Colonic mucosa (tissue), 4 donors: ENCODE results near the gene ACACA. TPM values are rescaled to one million over a fixed set of nuclear protein-coding genes. Genes with fewer than 3 reads are reported as not detected.

ENCODE experiments used
- DNase-seq: peaks from one replicate; pipeline ENCODE4 v3.0.0-alpha.2; 2020
- H3K27ac ChIP-seq: fragments of 200-600 bp; one replicate; pipeline ENCODE4 v1.8.0; 2021
- H3K27me3 ChIP-seq: fragments of 200-600 bp; one replicate; pipeline ENCODE4 v1.8.0; 2021
- H3K36me3 ChIP-seq: fragments of 200-600 bp; one replicate; pipeline ENCODE4 v1.8.0; 2021
- H3K4me1 ChIP-seq: fragments of 200-600 bp; one replicate; pipeline ENCODE4 v1.8.0; 2021; ENCODE audit warnings: mild to moderate bottlenecking
- H3K4me3 ChIP-seq: fragments of 200-600 bp; one replicate; pipeline ENCODE4 v1.8.0; 2021
- H3K9ac ChIP-seq, 2 donors: one replicate each; pipeline ENCODE4 v1.7.0; 2013; ENCODE audit warnings: control low read depth in 2 of 2, low read depth in 2 of 2, low read length in 2 of 2
- H3K9me3 ChIP-seq: fragments of 200-600 bp; one replicate; pipeline ENCODE4 v1.8.0; 2021
- intact Hi-C: fragments of 100-400 bp; cut with DNase I; formaldehyde crosslinking; loops from one replicate; pipeline ENCODE4 v1.14.1; 2022
- total RNA-seq, 2 donors: library from RNA; stranded (reverse); fragmentation: NEBNext Ultra II Directional in 1 of 2; extraction: Animal tissue kit (Norgen Biotek cat#: 25700) in 1 of 2; gene quantifications; one replicate each; pipeline ENCODE4 v1.2.1, GENCODE V29; 2021
- TF ChIP-seq, protein P1 (sequence below): fragments of 200-600 bp; IDR thresholded peaks from one replicate; pipeline ENCODE4 v1.8.0; 2022; ENCODE audit warnings: antibody characterized with exemption, mild to moderate bottlenecking
- donor health status: healthy.
- donor health status: DM: no; HTN: no; CAD: no.
- donor health status: DM: no; HTN: no; CAD: no.

Gene ACACA
- total RNA-seq, 2 donors from 2014 or later: 59.5 to 72.6 TPM

DNA sequence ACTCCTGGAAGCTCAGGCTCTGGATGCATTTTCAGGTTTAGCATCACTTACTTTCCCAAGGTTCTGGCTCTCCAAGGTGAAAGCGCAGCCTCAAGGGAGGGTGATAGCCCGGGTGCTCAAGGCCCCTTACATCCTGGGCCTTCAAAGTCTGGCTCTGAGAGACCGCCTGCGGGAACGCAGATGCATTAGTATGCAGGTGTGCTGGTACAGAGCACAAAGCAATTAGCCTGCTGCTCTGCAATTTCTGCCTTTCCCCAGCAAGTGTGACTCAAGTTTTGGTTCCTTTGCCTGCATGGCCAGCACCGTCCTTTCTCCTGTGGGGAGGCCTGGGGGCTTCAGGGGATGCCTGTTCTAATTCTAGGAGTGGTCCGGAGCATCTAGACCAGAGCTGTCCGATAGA, 341.7 kb downstream of the ACACA start:
- Histone ChIP-seq H3K9me3 (no peaks in the 10 kb centered on the region), H3K27me3 (no peaks in the 10 kb centered on the region), H3K9ac (no peak overlapping the region), H3K4me3 (no peak overlapping the region), H3K36me3 (no peaks in the 10 kb centered on the region), H3K27ac (no peak overlapping the region), H3K4me1 (peaks cover 7% of the 10 kb centered on the region)
- intact Hi-C loops: no loop called here
- TF ChIP-seq, protein P1, sequence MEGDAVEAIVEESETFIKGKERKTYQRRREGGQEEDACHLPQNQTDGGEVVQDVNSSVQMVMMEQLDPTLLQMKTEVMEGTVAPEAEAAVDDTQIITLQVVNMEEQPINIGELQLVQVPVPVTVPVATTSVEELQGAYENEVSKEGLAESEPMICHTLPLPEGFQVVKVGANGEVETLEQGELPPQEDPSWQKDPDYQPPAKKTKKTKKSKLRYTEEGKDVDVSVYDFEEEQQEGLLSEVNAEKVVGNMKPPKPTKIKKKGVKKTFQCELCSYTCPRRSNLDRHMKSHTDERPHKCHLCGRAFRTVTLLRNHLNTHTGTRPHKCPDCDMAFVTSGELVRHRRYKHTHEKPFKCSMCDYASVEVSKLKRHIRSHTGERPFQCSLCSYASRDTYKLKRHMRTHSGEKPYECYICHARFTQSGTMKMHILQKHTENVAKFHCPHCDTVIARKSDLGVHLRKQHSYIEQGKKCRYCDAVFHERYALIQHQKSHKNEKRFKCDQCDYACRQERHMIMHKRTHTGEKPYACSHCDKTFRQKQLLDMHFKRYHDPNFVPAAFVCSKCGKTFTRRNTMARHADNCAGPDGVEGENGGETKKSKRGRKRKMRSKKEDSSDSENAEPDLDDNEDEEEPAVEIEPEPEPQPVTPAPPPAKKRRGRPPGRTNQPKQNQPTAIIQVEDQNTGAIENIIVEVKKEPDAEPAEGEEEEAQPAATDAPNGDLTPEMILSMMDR: no peak
- no peak for DNase-seq

DNA sequence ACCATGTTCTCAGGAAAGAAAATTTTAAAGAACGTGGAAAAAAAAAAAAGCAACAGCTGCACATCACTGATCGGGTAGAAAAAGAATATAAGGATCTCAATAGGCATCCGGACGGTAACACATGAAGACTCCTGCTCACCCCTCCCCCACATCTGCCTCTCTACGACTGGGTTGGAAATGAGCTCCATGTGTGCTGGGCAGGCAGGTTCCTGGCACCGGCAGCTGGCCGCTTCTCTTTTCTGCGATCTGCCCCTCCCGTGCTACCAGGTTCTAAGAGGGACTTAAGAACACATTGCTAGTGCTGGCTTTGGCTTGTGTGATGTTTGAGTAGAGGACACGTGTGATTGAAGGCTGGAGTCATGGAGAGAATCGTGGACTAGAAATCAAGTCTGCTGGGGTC, 342.4 kb downstream of the ACACA start:
- no peak overlapping the region for H3K4me3 ChIP-seq
- no peaks in the 10 kb centered on the region for H3K36me3 ChIP-seq
- DNase-seq: no peak
- H3K9ac ChIP-seq: no peak overlapping the region
- no peak overlapping the region for H3K27ac ChIP-seq
- H3K9me3 ChIP-seq: no peaks in the 10 kb centered on the region
- TF ChIP-seq, protein P1: no peak
- intact Hi-C loops: no loop called here
- no peaks in the 10 kb centered on the region for H3K27me3 ChIP-seq
- peaks cover 7% of the 10 kb centered on the region for H3K4me1 ChIP-seq

DNA sequence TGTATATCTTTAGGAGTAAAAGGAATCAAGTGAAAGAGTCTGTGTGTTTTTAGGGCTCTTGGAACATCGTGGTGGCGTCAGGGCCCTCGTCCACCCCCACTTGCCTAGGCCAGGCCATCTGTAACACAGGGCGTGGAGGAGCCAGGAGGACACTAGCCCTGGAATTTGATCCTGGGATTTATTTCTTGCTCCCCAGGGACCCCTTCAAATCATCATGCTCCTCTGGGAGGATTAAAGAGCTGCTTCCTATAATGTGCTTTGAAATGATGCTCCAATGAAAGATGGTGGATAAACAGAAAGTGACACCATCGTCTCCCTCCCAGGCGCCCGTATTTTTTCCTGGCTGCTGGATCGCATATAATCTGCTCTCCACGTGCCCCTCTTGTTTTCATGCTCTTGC, 344.6 kb downstream of the ACACA start:
- Histone ChIP-seq H3K27me3 (no peaks in the 10 kb centered on the region), H3K36me3 (peaks cover 3% of the 10 kb centered on the region), H3K9me3 (no peaks in the 10 kb centered on the region), H3K4me3 (no peak overlapping the region), H3K27ac (no peak overlapping the region), H3K4me1 (no peaks in the 10 kb centered on the region), H3K9ac (no peak overlapping the region)
- DNase-seq: no peak
- TF ChIP-seq, protein P1: no peak
- intact Hi-C loops: no loop called here

DNA sequence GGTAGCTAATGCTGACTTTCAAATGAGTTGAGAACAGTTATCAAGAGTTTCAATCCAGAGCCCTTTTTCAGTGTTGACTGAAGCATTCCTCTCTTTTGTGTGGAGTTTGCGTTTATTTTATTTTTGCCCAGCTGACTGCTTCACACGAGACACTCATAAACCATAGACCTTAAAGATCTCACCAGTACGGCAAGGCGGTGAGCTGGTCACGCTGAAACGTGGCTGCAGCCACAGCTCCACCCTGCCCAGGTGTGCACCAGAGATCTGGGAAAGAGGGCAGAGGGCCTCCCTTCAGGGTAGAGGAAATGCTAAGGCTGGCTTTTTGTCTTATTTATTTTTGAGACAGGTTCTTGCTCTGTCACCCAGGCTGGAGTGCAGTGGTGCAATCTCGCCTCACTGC, 345.7 kb downstream of the ACACA start:
- Histone ChIP-seq H3K4me1 (no peaks in the 10 kb centered on the region), H3K36me3 (peaks cover 3% of the 10 kb centered on the region), H3K27ac (no peak overlapping the region), H3K27me3 (no peaks in the 10 kb centered on the region), H3K9ac (no peak overlapping the region), H3K4me3 (no peak overlapping the region), H3K9me3 (no peaks in the 10 kb centered on the region)
- intact Hi-C loops: no loop called here
- TF ChIP-seq, protein P1: no peak
- DNase-seq: no peak

DNA sequence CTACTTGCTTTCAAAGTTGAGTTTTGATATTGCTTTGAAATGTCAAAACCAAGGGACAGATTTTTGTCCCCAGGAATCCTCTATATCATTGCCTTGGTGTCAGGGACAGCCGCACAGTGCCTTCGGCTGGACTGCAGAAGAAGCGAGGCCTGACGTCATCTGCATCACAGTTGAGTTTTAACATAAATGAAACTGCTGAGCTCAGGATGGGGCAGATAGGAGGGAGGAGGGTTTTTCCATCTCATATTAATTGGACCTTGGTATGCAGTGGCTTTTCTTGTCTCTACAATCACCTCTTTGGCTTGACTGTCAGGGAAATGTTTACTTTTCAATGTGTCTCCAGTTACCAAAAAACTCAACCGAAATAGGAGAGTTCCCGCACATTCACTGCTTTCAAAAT, 346.5 kb downstream of the ACACA start:
- no peak overlapping the region for H3K9ac ChIP-seq
- intact Hi-C loops: no loop called here
- DNase-seq: no peak
- H3K4me3 ChIP-seq: no peak overlapping the region
- H3K9me3 ChIP-seq: no peaks in the 10 kb centered on the region
- no peaks in the 10 kb centered on the region for H3K27me3 ChIP-seq
- H3K36me3 ChIP-seq: peaks cover 3% of the 10 kb centered on the region
- TF ChIP-seq, protein P1: no peak
- H3K4me1 ChIP-seq: no peaks in the 10 kb centered on the region
- H3K27ac ChIP-seq: no peak overlapping the region

DNA sequence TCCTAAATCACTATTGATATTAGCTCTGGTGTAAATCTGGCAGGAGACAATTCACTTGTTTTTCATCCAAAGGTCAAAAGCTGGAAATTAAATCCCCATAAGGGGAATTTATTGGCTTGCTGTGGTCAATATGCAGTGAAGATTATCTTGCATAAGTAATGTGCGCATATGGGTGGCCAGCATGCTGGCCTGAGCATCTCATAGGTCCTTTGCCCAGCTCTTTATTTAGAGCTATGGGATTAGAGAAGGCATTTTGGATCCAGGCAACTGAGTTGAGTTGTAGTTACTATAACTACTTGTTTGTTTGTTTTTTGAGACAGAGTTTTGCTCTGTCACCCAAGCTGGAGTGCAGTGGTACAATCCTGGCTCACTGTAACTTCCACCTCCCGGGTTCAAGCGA, 347.1 kb downstream of the ACACA start:
- intact Hi-C loops: no loop called here

More for the DNA sequence above, 347.1 kb downstream of the ACACA start:
- Histone ChIP-seq H3K4me1 (no peaks in the 10 kb centered on the region), H3K9me3 (no peaks in the 10 kb centered on the region), H3K4me3 (no peak overlapping the region), H3K9ac (no peak overlapping the region), H3K36me3 (peaks cover 3% of the 10 kb centered on the region), H3K27me3 (no peaks in the 10 kb centered on the region), H3K27ac (no peak overlapping the region)
- TF ChIP-seq, protein P1: no peak
- no peak for DNase-seq
